Trophoblast cell (in vitro differentiated cells and primary cell): ENCODE data around the gene ZFP36L2.
A peak's percentile ranks its signal among the peaks of the same experiment; 100 is the strongest.

ENCODE experiments used
- DNase-seq, 2 donors: peaks; one replicate each; pipeline ENCODE4 v3.0.0-alpha.2; 2016
- H2AFZ ChIP-seq: 2 replicates; pipeline ENCODE4 v1.6.1; 2013; ENCODE audit warnings: low read length, moderate library complexity, mild to moderate bottlenecking; ENCODE audit not compliant: insufficient read depth, poor library complexity
- H2AK5ac ChIP-seq: 2 replicates; pipeline ENCODE4 v1.6.1; 2013; ENCODE audit warnings: mild to moderate bottlenecking, low read length
- H2BK120ac ChIP-seq: 2 replicates; pipeline ENCODE4 v1.6.1; 2013; ENCODE audit warnings: low read length, mild to moderate bottlenecking, moderate library complexity; ENCODE audit not compliant: insufficient read depth, poor library complexity
- H2BK12ac ChIP-seq: 2 replicates; pipeline ENCODE4 v1.6.1; 2013; ENCODE audit warnings: mild to moderate bottlenecking, low read length, moderate library complexity
- H2BK5ac ChIP-seq: 2 replicates; pipeline ENCODE4 v1.6.1; 2013; ENCODE audit warnings: low read length, low read depth, moderate library complexity, mild to moderate bottlenecking; ENCODE audit not compliant: poor library complexity
- H3K14ac ChIP-seq: 2 replicates; pipeline ENCODE4 v1.6.1; 2013; ENCODE audit warnings: mild to moderate bottlenecking, low read length
- H3K18ac ChIP-seq: 2 replicates; pipeline ENCODE4 v1.6.1; 2013; ENCODE audit warnings: mild to moderate bottlenecking, low read length
- H3K23ac ChIP-seq: 2 replicates; pipeline ENCODE4 v1.6.1; 2013; ENCODE audit warnings: low read length
- H3K27ac ChIP-seq: 2 replicates; pipeline ENCODE4 v1.5.1; 2013; ENCODE audit warnings: low read depth, mild to moderate bottlenecking, inconsistent platforms, low read length, moderate library complexity
- H3K27me3 ChIP-seq: 2 replicates; pipeline ENCODE4 v1.6.1; 2013; ENCODE audit warnings: inconsistent platforms, mild to moderate bottlenecking, low read length, moderate library complexity; ENCODE audit not compliant: insufficient read depth
- H3K36me3 ChIP-seq, 2 experiments: 1 replicate in 1 of 2; 2 replicates in 1 of 2; pipeline ENCODE4 v1.6.1; 2013; ENCODE audit warnings: low read length in 2 of 2, mild to moderate bottlenecking in 2 of 2, moderate library complexity in 1 of 2; ENCODE audit not compliant: insufficient read depth in 2 of 2, control insufficient read depth in 1 of 2
- H3K4ac ChIP-seq: 2 replicates; pipeline ENCODE4 v1.6.1; 2013; ENCODE audit warnings: low read depth, mild to moderate bottlenecking, low read length, moderate library complexity
- H3K4me1 ChIP-seq, 2 experiments: 1 replicate in 1 of 2; 2 replicates in 1 of 2; pipeline ENCODE4 v1.6.1; 2013; ENCODE audit warnings: low read length in 2 of 2, mild to moderate bottlenecking in 2 of 2, moderate library complexity in 1 of 2; ENCODE audit not compliant: insufficient read depth in 2 of 2, control insufficient read depth in 1 of 2
- H3K4me2 ChIP-seq: 2 replicates; pipeline ENCODE4 v1.6.1; 2013; ENCODE audit warnings: inconsistent platforms, mild to moderate bottlenecking, low read length, moderate library complexity
- H3K4me3 ChIP-seq: 2 replicates; pipeline ENCODE4 v1.5.1; 2013; ENCODE audit warnings: mild to moderate bottlenecking, low read depth, low read length, inconsistent platforms
- H3K79me1 ChIP-seq: one replicate; pipeline ENCODE4 v1.6.1; 2013; ENCODE audit warnings: low read length
- H3K79me2 ChIP-seq: 2 replicates; pipeline ENCODE4 v1.6.1; 2013; ENCODE audit warnings: low read length, mild to moderate bottlenecking; ENCODE audit not compliant: control insufficient read depth, insufficient read depth, poor library complexity
- H3K9ac ChIP-seq: 2 replicates; pipeline ENCODE4 v1.6.1; 2013; ENCODE audit warnings: mild to moderate bottlenecking, low read length
- H3K9me3 ChIP-seq: 2 replicates; pipeline ENCODE4 v1.6.1; 2013; ENCODE audit warnings: low read depth, mild to moderate bottlenecking, control low read depth, inconsistent platforms, low read length; ENCODE audit not compliant: insufficient read depth
- H4K12ac ChIP-seq: 2 replicates; pipeline ENCODE4 v1.6.1; 2013; ENCODE audit warnings: low read depth, mild to moderate bottlenecking, low read length, moderate library complexity
- H4K8ac ChIP-seq: 2 replicates; pipeline ENCODE4 v1.6.1; 2013; ENCODE audit warnings: low read depth, mild to moderate bottlenecking, low read length, moderate library complexity
- H4K91ac ChIP-seq: one replicate; pipeline ENCODE4 v1.6.1; 2013; ENCODE audit warnings: low read depth, mild to moderate bottlenecking, low read length, moderate library complexity
- WGBS: extraction: QIAGEN DNeasy Blood & Tissue Kit; methylation state at CpG from one replicate; pipeline ENCODE4 v1.1.7; 2013; ENCODE audit warnings: missing lambda C conversion rate; ENCODE audit not compliant: insufficient read length, insufficient coverage; ENCODE audit errors: extremely low coverage; 5-methylcytosine and 5-hydroxymethylcytosine counted together

Gene ZFP36L2

GRCh38 chr2:43225788-43226557 is 433 bp downstream of the ZFP36L2 start:
- peak overlapping the region; percentile 85 for H3K18ac ChIP-seq
- DNase-seq = peak; percentile 62 to 66
- peaks cover 39% of the 10 kb centered on the region for H3K79me1 ChIP-seq
- no peak overlapping the region for H3K23ac ChIP-seq
- H3K4me3 ChIP-seq = peak overlapping the region; percentile 88
- H3K27me3 ChIP-seq = no peaks in the 10 kb centered on the region
- H3K79me2 ChIP-seq = peaks cover 37% of the 10 kb centered on the region
- H3K4ac ChIP-seq = peak overlapping the region; percentile 90
- WGBS = no CpG with 5 or more reads among the region's 80 CpGs
- peak overlapping the region; percentile 6 for H2BK12ac ChIP-seq
- peak overlapping the region; percentile 40 for H2AK5ac ChIP-seq
- H3K36me3 ChIP-seq = peaks cover 15% of the 10 kb centered on the region in 2 experiments
- peak overlapping the region; percentile 96 for H3K9ac ChIP-seq
- peak overlapping the region; percentile 97 for H2BK5ac ChIP-seq
- H4K8ac ChIP-seq = peak overlapping the region; percentile 56
- peak overlapping the region; percentile 93 for H3K14ac ChIP-seq
- H3K4me2 ChIP-seq = peak overlapping the region; percentile 55
- H3K9me3 ChIP-seq = no peaks in the 10 kb centered on the region
- peak overlapping the region; percentile 67 for H2BK120ac ChIP-seq
- no peak overlapping the region for H2AFZ ChIP-seq
- H4K91ac ChIP-seq = peak overlapping the region; percentile 77
- peak overlapping the region; percentile 94 for H3K27ac ChIP-seq
- no peak overlapping the region for H4K12ac ChIP-seq
- H3K4me1 ChIP-seq = peaks cover 14 to 15% of the 10 kb centered on the region in 2 experiments

- Histone ChIP-seq H4K12ac (no peak overlapping the region), H2BK120ac (peak overlapping the region; percentile 67), H3K4ac (peak overlapping the region; percentile 90), H3K4me2 (peak overlapping the region; percentile 55), H2BK5ac (peak overlapping the region; percentile 97), H3K27me3 (no peaks in the 10 kb centered on the region), H3K18ac (peak overlapping the region; percentile 85), H2AFZ (no peak overlapping the region), H3K79me1 (peaks cover 40% of the 10 kb centered on the region), H3K9me3 (no peaks in the 10 kb centered on the region), H2BK12ac (peak overlapping the region; percentile 20), H3K27ac (peak overlapping the region; percentile 94), H3K4me3 (peak overlapping the region; percentile 88), H4K8ac (peak overlapping the region; percentile 56), H3K79me2 (peaks cover 37% of the 10 kb centered on the region), H2AK5ac (peak overlapping the region; percentile 11), H3K14ac (peak overlapping the region; percentile 93), H3K4me1 (peaks cover 19 to 20% of the 10 kb centered on the region in 2 experiments), H3K23ac (no peak overlapping the region), H4K91ac (peak overlapping the region; percentile 77), H3K36me3 (peaks cover 15% of the 10 kb centered on the region in 2 experiments), H3K9ac (peak overlapping the region; percentile 96)
- no CpG with 5 or more reads among the region's 74 CpGs for WGBS
- no peak for DNase-seq
Observed at GRCh38 chr2:43225093-43225787, 1.2 kb downstream of the ZFP36L2 start.

GRCh38 chr2:43224571-43225092 is 1.8 kb downstream of the ZFP36L2 start:
- Histone ChIP-seq H2BK120ac (peak overlapping the region; percentile 41), H3K79me1 (peaks cover 45% of the 10 kb centered on the region), H3K4me2 (peak overlapping the region; percentile 55), H3K23ac (no peak overlapping the region), H3K27me3 (no peaks in the 10 kb centered on the region), H3K36me3 (peaks cover 15% of the 10 kb centered on the region in 2 experiments), H2BK5ac (peak overlapping the region; percentile 71), H2AK5ac (peak overlapping the region; percentile 11), H4K91ac (peak overlapping the region; percentile 64), H3K9me3 (no peaks in the 10 kb centered on the region), H3K4me3 (peak overlapping the region; percentile 88), H4K8ac (peak overlapping the region; percentile 59), H3K14ac (peak overlapping the region; percentile 93), H3K79me2 (peaks cover 37% of the 10 kb centered on the region), H3K18ac (peak overlapping the region; percentile 85), H2AFZ (no peak overlapping the region), H3K4ac (peak overlapping the region; percentile 90), H2BK12ac (peak overlapping the region; percentile 20), H4K12ac (no peak overlapping the region), H3K9ac (peak overlapping the region; percentile 46), H3K27ac (peak overlapping the region; percentile 67), H3K4me1 (peaks cover 19 to 26% of the 10 kb centered on the region in 2 experiments)
- DNase-seq = no peak
- no CpG with 5 or more reads among the region's 74 CpGs for WGBS

- Histone ChIP-seq H3K23ac (no peak overlapping the region), H2AFZ (no peak overlapping the region), H3K79me2 (peaks cover 37% of the 10 kb centered on the region), H3K14ac (peak overlapping the region; percentile 93), H2BK120ac (peak overlapping the region; percentile 41), H3K4me1 (peaks cover 23 to 31% of the 10 kb centered on the region in 2 experiments), H2AK5ac (no peak overlapping the region), H3K27ac (peak overlapping the region; percentile 67), H3K79me1 (peaks cover 49% of the 10 kb centered on the region), H3K36me3 (peaks cover 15% of the 10 kb centered on the region in 2 experiments), H3K9me3 (no peaks in the 10 kb centered on the region), H3K18ac (peak overlapping the region; percentile 85), H3K9ac (peak overlapping the region; percentile 75), H4K8ac (peak overlapping the region; percentile 59), H3K27me3 (no peaks in the 10 kb centered on the region), H4K12ac (no peak overlapping the region), H3K4me3 (peak overlapping the region; percentile 88), H2BK5ac (peak overlapping the region; percentile 71), H3K4me2 (peak overlapping the region; percentile 55), H4K91ac (peak overlapping the region; percentile 64), H2BK12ac (no peak overlapping the region), H3K4ac (peak overlapping the region; percentile 90)
- WGBS = no CpG with 5 or more reads among the region's 41 CpGs
- DNase-seq = peak in 1 of 2 donors; percentile 24
Observed at GRCh38 chr2:43224131-43224570, 2.3 kb downstream of the ZFP36L2 start.
